Endometrium (tissue), 2 donors: Measurements from ENCODE around the gene CIDEC.

ENCODE experiments used
- FAIRE-seq: peaks from 2 replicates; lab custom pipeline; 2012; peaks lifted over from hg19 to GRCh38; lab: Jason Lieb, UNC
- donor health status: control.
- donor health status: control.

CIDEC gene

GRCh38 chr3:9879830-9880549, at the start of gene CIDEC:
CIDEC (minus strand) TSS chr3:9880253; CDS start chr3:9878486, 1,767 bp downstream.
- FAIRE-seq: no peak

DNA sequence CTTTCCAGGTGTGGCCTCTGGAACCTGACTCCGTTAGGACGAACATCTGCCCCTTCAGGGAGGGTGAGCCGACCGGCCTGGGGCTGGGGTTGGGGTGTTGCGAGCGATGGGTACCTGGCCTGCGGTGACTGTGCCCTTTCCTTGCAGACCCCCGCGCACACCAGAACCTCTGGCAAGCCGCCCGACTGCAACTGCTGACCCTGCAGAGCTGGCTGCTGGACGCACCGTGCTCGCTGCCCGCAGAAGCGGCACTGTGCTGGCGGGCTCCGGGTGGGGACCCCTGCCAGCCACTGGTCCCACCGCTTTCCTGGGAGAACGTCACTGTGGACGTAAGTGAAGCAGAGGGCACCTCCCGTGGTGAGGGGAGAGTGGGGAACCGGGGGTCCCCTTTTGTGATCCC, 48.1 kb upstream of the CIDEC start:
- FAIRE-seq: no peak

- FAIRE-seq: no peak
Observed at GRCh38 chr3:9918261-9919038, 38.4 kb upstream of the CIDEC start.

DNA sequence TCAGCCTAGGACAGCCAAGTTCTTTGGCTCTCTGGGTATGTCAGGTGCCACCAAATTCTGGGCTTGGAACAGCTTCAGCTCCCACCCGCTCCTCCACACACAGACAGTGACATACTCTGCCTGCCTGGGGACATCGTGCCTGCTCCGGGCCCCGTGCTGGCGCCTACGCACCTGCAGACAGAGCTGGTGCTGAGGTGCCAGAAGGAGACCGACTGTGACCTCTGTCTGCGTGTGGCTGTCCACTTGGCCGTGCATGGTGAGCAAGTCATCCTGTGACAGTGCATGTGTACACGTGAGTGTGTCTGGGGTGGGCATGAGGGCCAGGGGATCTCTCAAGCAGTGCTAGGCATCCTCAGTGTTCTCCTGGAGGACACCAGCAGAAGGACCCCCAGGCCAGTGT, 37.8 kb upstream of the CIDEC start:
- no peak for FAIRE-seq

GRCh38 chr3:9916734-9917680, 37.0 kb upstream of the CIDEC start, which contains the start of gene IL17RC:
IL17RC (plus strand) TSS chr3:9917098; CDS start chr3:9917316, 218 bp downstream.
- FAIRE-seq: no peak

DNA sequence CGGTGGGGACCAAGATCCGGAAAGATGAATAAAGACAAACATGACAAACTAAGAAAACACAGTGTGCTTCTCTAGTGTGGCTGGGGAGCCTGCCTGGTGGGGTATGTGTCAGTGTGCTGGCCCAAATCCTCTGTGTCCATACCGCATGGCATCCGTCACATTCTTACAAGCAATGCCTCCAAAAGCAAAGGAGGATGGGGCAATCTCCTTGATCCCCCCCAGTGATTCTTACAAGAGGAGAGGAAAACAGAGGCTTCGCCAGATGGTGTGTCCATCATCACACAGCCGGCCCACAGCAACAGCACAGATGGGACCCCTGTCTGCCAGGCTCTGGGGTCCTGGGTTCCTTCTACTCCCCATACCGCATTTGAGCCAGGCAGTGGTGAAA, 36.3 kb upstream of the CIDEC start:
- no peak for FAIRE-seq

DNA sequence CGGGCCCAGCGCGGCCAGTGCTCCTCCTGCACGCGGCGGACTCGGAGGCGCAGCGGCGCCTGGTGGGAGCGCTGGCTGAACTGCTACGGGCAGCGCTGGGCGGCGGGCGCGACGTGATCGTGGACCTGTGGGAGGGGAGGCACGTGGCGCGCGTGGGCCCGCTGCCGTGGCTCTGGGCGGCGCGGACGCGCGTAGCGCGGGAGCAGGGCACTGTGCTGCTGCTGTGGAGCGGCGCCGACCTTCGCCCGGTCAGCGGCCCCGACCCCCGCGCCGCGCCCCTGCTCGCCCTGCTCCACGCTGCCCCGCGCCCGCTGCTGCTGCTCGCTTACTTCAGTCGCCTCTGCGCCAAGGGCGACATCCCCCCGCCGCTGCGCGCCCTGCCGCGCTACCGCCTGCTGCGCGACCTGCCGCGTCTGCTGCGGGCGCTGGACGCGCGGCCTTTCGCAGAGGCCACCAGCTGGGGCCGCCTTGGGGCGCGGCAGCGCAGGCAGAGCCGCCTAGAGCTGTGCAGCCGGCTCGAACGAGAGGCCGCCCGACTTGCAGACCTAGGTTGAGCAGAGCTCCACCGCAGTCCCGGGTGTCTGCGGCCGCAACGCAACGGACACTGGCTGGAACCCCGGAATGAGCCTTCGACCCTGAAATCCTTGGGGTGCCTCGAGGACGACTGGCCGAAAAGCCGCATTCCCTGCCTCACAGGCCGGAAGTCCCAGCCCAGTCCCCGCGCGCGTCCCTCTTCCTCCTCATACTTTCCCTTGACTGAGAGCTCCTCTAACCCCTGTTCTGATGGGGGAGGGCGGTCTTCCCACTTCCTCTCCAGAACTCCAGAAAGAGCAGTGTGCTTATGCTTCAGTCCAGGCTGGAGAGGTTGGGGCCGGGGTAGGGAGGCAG, 35.4 kb upstream of the CIDEC start:
- FAIRE-seq: no peak

- FAIRE-seq: no peak
Observed at GRCh38 chr3:9914559-9915253, 34.7 kb upstream of the CIDEC start.

DNA sequence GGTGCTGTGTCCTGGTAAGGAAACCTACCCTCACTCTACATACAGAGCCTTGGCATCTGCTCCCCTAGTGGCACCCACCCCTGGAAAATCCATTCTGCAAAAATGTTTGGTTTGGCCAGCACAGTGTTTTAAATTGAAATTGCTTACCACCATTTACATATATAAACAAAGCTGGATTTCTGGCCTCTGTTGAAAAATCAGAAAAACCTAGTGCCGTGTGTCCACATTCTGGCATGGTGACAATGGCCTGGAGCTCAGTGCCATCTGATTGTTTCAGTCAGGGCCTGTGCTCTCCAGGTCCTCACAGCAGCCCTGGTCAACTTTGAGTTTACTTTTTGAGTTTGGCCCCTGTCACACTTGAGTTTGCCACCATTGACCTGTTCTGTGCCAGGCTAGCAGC, 34.0 kb upstream of the CIDEC start:
- no peak for FAIRE-seq

- FAIRE-seq: no peak
Observed at GRCh38 chr3:9913601-9914000, 33.5 kb upstream of the CIDEC start.

DNA sequence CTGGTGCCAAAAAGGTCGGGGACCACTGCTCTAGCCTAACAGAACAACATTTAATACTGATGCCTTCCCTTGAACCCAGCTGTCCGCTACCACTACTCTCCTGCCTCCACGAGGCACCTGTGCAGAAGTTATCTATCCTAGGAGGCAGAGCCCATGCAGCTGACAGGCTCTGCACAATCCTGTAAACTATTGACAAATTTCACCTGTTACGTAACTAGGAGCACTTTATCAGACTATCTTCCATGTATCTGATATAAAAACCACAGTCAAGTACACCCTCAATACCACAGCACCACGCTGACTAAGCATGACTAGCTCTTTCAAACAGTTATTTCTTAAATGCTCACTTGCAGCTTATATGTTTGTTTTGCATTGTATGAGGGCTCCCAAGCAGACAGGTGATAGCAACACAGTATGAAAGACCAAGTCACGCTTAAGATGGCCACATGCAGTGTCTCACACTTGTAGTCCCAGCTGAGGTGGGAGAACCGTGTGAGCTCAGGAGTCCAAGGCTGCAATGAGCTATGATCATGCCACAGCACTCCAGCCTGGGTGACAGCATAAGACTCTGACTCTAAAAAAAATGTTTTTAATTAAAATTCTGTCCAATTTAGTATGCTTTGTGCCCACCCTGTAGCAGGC, 32.4 kb upstream of the CIDEC start:
- no peak for FAIRE-seq

DNA sequence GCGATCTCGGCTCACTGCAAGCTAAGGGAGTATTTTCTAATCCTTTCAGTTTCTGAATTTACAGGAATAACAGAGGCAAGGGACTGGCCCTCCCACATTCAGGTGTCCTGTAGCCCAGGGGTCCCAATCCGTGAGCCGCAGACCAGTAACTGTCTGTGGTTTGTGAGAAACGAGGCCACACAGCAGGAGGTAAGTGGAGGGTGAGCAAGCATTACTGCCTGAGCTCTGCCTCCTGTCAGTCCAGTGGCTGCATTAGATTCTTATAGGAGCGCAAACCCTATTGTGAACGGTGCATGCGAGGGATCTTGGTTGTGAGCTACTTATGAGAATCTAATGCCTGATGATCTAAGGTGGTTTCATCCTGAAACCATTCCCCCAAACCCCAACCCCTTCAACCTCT, 31.8 kb upstream of the CIDEC start:
- no peak for FAIRE-seq

- no peak for FAIRE-seq
Observed at GRCh38 chr3:9909221-9910013, 29.4 kb upstream of the CIDEC start.

GRCh38 chr3:9908286-9908685, 28.2 kb upstream of the CIDEC start:
- no peak for FAIRE-seq

DNA sequence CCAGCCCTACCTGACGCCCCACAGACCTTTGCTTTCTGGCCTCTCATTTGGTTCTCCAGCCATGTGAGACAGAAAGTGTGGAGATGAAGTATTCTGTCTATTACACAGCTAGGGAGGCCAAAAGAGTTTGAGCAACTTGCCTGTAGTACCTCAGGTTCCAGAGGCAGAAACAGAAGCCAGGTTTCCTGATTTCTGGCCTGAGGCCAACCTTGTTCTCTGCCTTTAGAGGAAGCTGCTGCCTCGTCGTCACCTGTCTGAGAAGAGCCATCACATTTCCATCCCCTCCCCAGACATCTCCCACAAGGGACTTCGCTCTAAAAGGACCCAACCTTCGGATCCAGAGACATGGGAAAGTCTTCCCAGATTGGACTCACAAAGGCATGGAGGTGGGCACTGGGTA, 26.4 kb upstream of the CIDEC start:
- no peak for FAIRE-seq

GRCh38 chr3:9903904-9904303, 23.9 kb upstream of the CIDEC start:
- FAIRE-seq: no peak

- no peak for FAIRE-seq
Observed at GRCh38 chr3:9903238-9903624, 23.2 kb upstream of the CIDEC start.

- FAIRE-seq: no peak
Observed at GRCh38 chr3:9902372-9903237, 22.6 kb upstream of the CIDEC start, which contains the start of gene IL17RE. IL17RE (plus strand) TSS chr3:9902848; CDS start chr3:9902933, 85 bp downstream.
